ENCODE data around the gene SLC2A11. TPM values are rescaled to one million over a fixed set of nuclear protein-coding genes. Genes with fewer than 3 reads are reported as not detected.
A peak's percentile ranks its signal among the peaks of the same experiment; 100 is the strongest.

SLC2A11 gene
- total RNA-seq, 6 experiments from 2014 or later = 8.9 to 13.2 (median 10.5) TPM

DNA sequence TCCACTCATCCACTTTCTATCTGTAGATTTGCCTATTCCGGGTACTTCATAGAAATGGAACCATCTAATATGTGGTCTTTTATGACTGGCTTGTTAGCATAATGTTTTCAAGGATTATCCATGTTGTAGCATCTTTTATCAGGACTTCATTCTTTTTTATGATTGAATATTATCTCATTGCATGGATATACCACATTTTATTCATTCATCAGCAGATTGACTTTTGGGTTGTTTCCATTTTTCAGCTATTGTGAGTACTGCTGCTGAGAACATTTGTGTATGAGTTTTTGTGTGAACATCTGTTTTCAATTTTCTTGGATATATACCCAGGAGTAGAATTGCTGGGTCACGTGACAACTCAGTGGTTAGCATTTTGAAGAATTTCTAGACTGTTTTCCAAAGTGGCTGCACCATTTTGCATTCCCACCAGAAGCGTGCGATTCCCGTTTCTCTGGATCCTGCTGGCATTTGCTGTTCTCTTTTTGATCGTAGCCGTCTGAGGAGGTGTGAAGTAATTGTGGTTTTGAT is 27.8 kb upstream of the SLC2A11 start:
- peak overlapping the region; percentile 34 for H3K4me3 Mint-ChIP-seq
- peak overlapping the region; percentile 50 for H3K27ac Mint-ChIP-seq
- DNase-seq = peak; percentile 91
- H3K9me3 Mint-ChIP-seq = no peaks in the 10 kb centered on the region
- H3K27me3 Mint-ChIP-seq (ENCODE audit: insufficient read depth) = peaks cover 2% of the 10 kb centered on the region; the same call in 1 of the 2 replicates
- peaks cover 24% of the 10 kb centered on the region for H3K36me3 Mint-ChIP-seq (ENCODE audit: low read depth)
- peaks cover 44% of the 10 kb centered on the region for H3K4me1 Mint-ChIP-seq (ENCODE audit: low read depth)
- TF ChIP-seq, protein P1, sequence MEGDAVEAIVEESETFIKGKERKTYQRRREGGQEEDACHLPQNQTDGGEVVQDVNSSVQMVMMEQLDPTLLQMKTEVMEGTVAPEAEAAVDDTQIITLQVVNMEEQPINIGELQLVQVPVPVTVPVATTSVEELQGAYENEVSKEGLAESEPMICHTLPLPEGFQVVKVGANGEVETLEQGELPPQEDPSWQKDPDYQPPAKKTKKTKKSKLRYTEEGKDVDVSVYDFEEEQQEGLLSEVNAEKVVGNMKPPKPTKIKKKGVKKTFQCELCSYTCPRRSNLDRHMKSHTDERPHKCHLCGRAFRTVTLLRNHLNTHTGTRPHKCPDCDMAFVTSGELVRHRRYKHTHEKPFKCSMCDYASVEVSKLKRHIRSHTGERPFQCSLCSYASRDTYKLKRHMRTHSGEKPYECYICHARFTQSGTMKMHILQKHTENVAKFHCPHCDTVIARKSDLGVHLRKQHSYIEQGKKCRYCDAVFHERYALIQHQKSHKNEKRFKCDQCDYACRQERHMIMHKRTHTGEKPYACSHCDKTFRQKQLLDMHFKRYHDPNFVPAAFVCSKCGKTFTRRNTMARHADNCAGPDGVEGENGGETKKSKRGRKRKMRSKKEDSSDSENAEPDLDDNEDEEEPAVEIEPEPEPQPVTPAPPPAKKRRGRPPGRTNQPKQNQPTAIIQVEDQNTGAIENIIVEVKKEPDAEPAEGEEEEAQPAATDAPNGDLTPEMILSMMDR (IDR thresholded peaks at IDR 0.05) = no peak

- no peak for DNase-seq
- peaks cover 2% of the 10 kb centered on the region; the same call in 1 of the 2 replicates for H3K27me3 Mint-ChIP-seq (ENCODE audit: insufficient read depth)
- peaks cover 43% of the 10 kb centered on the region for H3K4me1 Mint-ChIP-seq (ENCODE audit: low read depth)
- H3K36me3 Mint-ChIP-seq (ENCODE audit: low read depth) = peaks cover 18% of the 10 kb centered on the region; the same call in 1 of the 2 replicates
- H3K4me3 Mint-ChIP-seq = no peak overlapping the region
- H3K27ac Mint-ChIP-seq = no peak overlapping the region
- no peaks in the 10 kb centered on the region for H3K9me3 Mint-ChIP-seq
- TF ChIP-seq, protein P1 (IDR thresholded peaks at IDR 0.05) = no peak
Measured at GRCh38 chr22:23831261-23831660, 26.4 kb upstream of the SLC2A11 start.

DNA sequence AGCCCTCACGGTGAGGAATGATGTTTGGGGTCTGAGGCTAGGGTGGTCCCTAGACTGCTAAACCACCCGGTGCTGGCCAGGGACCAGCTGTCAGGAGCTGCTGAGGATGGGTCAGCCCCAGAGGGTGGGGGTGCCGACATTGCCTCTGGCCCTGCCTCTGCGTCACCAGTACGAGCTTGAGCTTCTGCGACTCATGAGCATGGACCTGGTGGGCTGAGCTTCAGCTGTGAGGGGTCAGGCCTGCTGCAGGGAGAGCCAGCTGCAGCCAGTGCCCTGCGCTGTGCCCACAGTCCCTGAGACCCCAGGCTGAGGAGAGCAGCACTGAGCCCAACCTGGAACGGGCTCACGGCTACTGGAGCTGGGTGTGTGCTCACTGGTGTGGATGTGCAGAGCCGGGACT is 25.9 kb upstream of the SLC2A11 start:
- Mint-ChIP-seq H3K4me3 (no peak overlapping the region), H3K27ac (no peak overlapping the region), H3K4me1 (ENCODE audit: low read depth) (peaks cover 38% of the 10 kb centered on the region), H3K36me3 (ENCODE audit: low read depth) (peaks cover 15% of the 10 kb centered on the region; the same call in 1 of the 2 replicates), H3K27me3 (ENCODE audit: insufficient read depth) (peaks cover 4% of the 10 kb centered on the region; the same call in 1 of the 2 replicates), H3K9me3 (no peaks in the 10 kb centered on the region)
- TF ChIP-seq, protein P1 (IDR thresholded peaks at IDR 0.05) = no peak
- DNase-seq = no peak

GRCh38 chr22:23832226-23833016 is 25.3 kb upstream of the SLC2A11 start:
- Mint-ChIP-seq H3K9me3 (no peaks in the 10 kb centered on the region), H3K27ac (no peak overlapping the region), H3K27me3 (ENCODE audit: insufficient read depth) (peaks cover 5% of the 10 kb centered on the region; the same call in 1 of the 2 replicates), H3K4me1 (ENCODE audit: low read depth) (peaks cover 37% of the 10 kb centered on the region), H3K4me3 (no peak overlapping the region), H3K36me3 (ENCODE audit: low read depth) (peaks cover 15% of the 10 kb centered on the region; the same call in 1 of the 2 replicates)
- TF ChIP-seq, protein P1 (IDR thresholded peaks at IDR 0.05) = no peak
- no peak for DNase-seq

GRCh38 chr22:23833017-23833751 is 24.5 kb upstream of the SLC2A11 start:
- Mint-ChIP-seq H3K36me3 (ENCODE audit: low read depth) (peaks cover 21% of the 10 kb centered on the region; the same call in 1 of the 2 replicates), H3K4me1 (ENCODE audit: low read depth) (peaks cover 41% of the 10 kb centered on the region), H3K9me3 (peaks cover 3% of the 10 kb centered on the region; the same call in 1 of the 2 replicates), H3K4me3 (no peak overlapping the region), H3K27me3 (ENCODE audit: insufficient read depth) (peaks cover 9% of the 10 kb centered on the region), H3K27ac (no peak overlapping the region)
- TF ChIP-seq, protein P1 (IDR thresholded peaks at IDR 0.05) = no peak
- DNase-seq = no peak
